OCI-LY1 (cell line): Measurements from ENCODE around the gene USP19.

Experiments
- H2AFZ ChIP-seq: fragments of 200-600 bp; sonication (generic), shearing (Covaris generic); 2 replicates; pipeline ENCODE4 v1.6.0; 2014; ENCODE audit warnings: antibody characterized with exemption, mild to moderate bottlenecking, low read length
- H3F3A ChIP-seq: fragments of 200-600 bp; sonication (generic), shearing (Covaris generic); 2 replicates; pipeline ENCODE4 v1.6.0; 2014; ENCODE audit warnings: mild to moderate bottlenecking, antibody characterized with exemption, low read length, moderate library complexity; ENCODE audit not compliant: insufficient read depth
- H3K27ac ChIP-seq: fragments of 200-600 bp; sonication (generic); 2 replicates; pipeline ENCODE4 v1.5.1; 2014; ENCODE audit warnings: low read length, mixed run types, mild to moderate bottlenecking, low read depth; ENCODE audit not compliant: poor library complexity, severe bottlenecking
- H3K27me3 ChIP-seq: fragments of 200-600 bp; sonication (generic); 2 replicates; pipeline ENCODE4 v1.6.0; 2014; ENCODE audit warnings: antibody characterized with exemption, mild to moderate bottlenecking, low read length, moderate library complexity; ENCODE audit not compliant: insufficient read depth
- H3K36me3 ChIP-seq: fragments of 200-600 bp; sonication (generic); 2 replicates; pipeline ENCODE4 v1.6.1; 2014; ENCODE audit warnings: mild to moderate bottlenecking, antibody characterized with exemption, low read length, moderate library complexity, mixed read lengths; ENCODE audit not compliant: insufficient read depth
- H3K4me1 ChIP-seq: fragments of 200-600 bp; sonication (generic); 2 replicates; pipeline ENCODE4 v1.5.1; 2014; ENCODE audit warnings: mild to moderate bottlenecking, low read length, moderate library complexity; ENCODE audit not compliant: insufficient read depth, severe bottlenecking
- H3K4me2 ChIP-seq: fragments of 200-600 bp; sonication (generic), shearing (Covaris generic); 2 replicates; pipeline ENCODE4 v1.6.1; 2014; ENCODE audit warnings: low read length
- H3K4me3 ChIP-seq: fragments of 200-600 bp; sonication (generic); 2 replicates; pipeline ENCODE4 v1.5.1; 2014; ENCODE audit warnings: low read length, low read depth, mild to moderate bottlenecking, mixed read lengths; ENCODE audit not compliant: poor library complexity, severe bottlenecking
- H3K79me2 ChIP-seq: fragments of 200-600 bp; shearing (Covaris generic); 2 replicates; pipeline ENCODE4 v1.6.1; 2016; ENCODE audit warnings: mixed run types, low read length, mixed read lengths; ENCODE audit not compliant: insufficient read depth
- H3K9ac ChIP-seq: fragments of 200-600 bp; sonication (generic), shearing (Covaris generic); 2 replicates; pipeline ENCODE4 v1.6.1; 2014; ENCODE audit warnings: mild to moderate bottlenecking, low read length, mixed read lengths
- H3K9me2 ChIP-seq: fragments of 200-600 bp; sonication (generic), shearing (Covaris generic); 2 replicates; pipeline ENCODE4 v1.6.1; 2014; ENCODE audit warnings: low read depth, mild to moderate bottlenecking, low read length, mixed read lengths
- H3K9me3 ChIP-seq: fragments of 200-600 bp; shearing (Covaris generic); 2 replicates; pipeline ENCODE4 v1.6.1; 2014; ENCODE audit warnings: low read length, mixed read lengths
- H4K20me1 ChIP-seq: fragments of 200-600 bp; sonication (generic), shearing (Covaris generic); 2 replicates; pipeline ENCODE4 v1.6.0; 2016; ENCODE audit warnings: mild to moderate bottlenecking, low read length; ENCODE audit not compliant: insufficient read depth
- EZH2 ChIP-seq: fragments of 200-600 bp; sonication (generic), shearing (Covaris generic); IDR thresholded peaks from 2 replicates; pipeline ENCODE4 v1.8.0; 2017; ENCODE audit warnings: borderline replicate concordance, mixed run types, mild to moderate bottlenecking, antibody characterized with exemption, low read length, moderate library complexity, mixed read lengths
- TF ChIP-seq, protein P1 (sequence below): fragments of 200-600 bp; sonication (generic), shearing (Covaris generic); IDR thresholded peaks from 2 replicates; pipeline ENCODE4 v1.5.1; 2017; ENCODE audit warnings: mild to moderate bottlenecking, antibody characterized with exemption, low read length, moderate library complexity, mixed read lengths

USP19 gene

DNA sequence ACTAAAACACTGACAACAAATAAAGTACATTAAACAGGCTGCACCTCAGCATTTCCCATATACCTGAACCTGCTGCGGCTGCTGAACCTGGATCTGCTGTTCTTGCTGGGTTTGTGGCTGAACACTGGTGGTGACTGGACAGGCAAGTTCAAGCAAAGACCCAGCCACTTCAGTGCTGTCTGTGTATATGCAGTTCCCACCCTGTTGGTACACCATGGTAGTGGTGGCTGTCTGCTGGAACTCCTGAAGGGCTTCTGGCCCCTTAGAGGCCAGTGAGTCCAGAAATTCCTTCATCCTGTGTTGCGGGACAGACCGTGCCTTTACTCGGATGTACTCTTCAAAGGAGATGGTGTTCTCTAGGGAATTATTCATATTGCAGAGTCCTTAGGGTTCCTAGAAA, 44.0 kb downstream of the USP19 start:
- H3K36me3 ChIP-seq: peaks cover 71% of the 10 kb centered on the region
- TF ChIP-seq EZH2: no peak
- TF ChIP-seq, protein P1, sequence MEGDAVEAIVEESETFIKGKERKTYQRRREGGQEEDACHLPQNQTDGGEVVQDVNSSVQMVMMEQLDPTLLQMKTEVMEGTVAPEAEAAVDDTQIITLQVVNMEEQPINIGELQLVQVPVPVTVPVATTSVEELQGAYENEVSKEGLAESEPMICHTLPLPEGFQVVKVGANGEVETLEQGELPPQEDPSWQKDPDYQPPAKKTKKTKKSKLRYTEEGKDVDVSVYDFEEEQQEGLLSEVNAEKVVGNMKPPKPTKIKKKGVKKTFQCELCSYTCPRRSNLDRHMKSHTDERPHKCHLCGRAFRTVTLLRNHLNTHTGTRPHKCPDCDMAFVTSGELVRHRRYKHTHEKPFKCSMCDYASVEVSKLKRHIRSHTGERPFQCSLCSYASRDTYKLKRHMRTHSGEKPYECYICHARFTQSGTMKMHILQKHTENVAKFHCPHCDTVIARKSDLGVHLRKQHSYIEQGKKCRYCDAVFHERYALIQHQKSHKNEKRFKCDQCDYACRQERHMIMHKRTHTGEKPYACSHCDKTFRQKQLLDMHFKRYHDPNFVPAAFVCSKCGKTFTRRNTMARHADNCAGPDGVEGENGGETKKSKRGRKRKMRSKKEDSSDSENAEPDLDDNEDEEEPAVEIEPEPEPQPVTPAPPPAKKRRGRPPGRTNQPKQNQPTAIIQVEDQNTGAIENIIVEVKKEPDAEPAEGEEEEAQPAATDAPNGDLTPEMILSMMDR: no peak

DNA sequence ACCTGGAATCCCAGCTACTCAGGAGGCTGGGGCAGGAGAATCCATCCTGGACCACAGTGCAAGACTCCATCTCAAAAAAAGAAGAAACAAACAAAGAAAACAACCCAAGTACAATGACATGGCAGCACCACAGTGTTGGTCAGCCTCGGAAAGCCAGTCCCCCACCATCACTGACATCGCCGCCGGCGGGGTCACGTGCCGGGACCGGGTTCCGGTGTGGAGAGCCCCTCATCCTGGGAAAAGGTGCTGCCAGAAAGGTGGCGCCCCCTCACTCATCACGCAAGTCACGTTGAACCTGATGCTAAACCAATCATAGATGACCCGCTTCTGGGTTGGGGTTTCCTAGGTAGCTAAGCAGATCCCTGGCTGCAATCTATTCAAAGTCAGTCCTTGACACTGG, 44.5 kb downstream of the USP19 start:
- Histone ChIP-seq H3K9me2 (no peaks in the 10 kb centered on the region), H3K4me1 (no peaks in the 10 kb centered on the region), H3K79me2 (peaks cover 36% of the 10 kb centered on the region), H4K20me1 (no peaks in the 10 kb centered on the region), H3K36me3 (peaks cover 76% of the 10 kb centered on the region), H3K9me3 (no peaks in the 10 kb centered on the region), H3K4me2 (no peak overlapping the region), H3K27ac (no peak overlapping the region), H3K9ac (no peak overlapping the region), H3K4me3 (no peak overlapping the region), H2AFZ (no peak overlapping the region), H3F3A (no peaks in the 10 kb centered on the region), H3K27me3 (no peaks in the 10 kb centered on the region)
- TF ChIP-seq, protein P1: no peak
- no peak for TF ChIP-seq EZH2

More for the DNA sequence above, 44.0 kb downstream of the USP19 start:
- H4K20me1 ChIP-seq: no peaks in the 10 kb centered on the region
- H3K4me3 ChIP-seq: no peak overlapping the region
- H3K9ac ChIP-seq: no peak overlapping the region
- H3K79me2 ChIP-seq: peaks cover 41% of the 10 kb centered on the region
- no peaks in the 10 kb centered on the region for H3K9me3 ChIP-seq
- H3F3A ChIP-seq: no peaks in the 10 kb centered on the region
- no peaks in the 10 kb centered on the region for H3K27me3 ChIP-seq
- no peak overlapping the region for H3K4me2 ChIP-seq
- H3K27ac ChIP-seq: no peak overlapping the region
- H3K9me2 ChIP-seq: no peaks in the 10 kb centered on the region
- no peaks in the 10 kb centered on the region for H3K4me1 ChIP-seq
- H2AFZ ChIP-seq: no peak overlapping the region
